ENCODE data around the gene PCBP3. TPM values are rescaled to one million over a fixed set of nuclear protein-coding genes. Genes with fewer than 3 reads are reported as not detected.

PCBP3 gene
- total RNA-seq, 1 experiment from 2014 or later, result not detected

DNA sequence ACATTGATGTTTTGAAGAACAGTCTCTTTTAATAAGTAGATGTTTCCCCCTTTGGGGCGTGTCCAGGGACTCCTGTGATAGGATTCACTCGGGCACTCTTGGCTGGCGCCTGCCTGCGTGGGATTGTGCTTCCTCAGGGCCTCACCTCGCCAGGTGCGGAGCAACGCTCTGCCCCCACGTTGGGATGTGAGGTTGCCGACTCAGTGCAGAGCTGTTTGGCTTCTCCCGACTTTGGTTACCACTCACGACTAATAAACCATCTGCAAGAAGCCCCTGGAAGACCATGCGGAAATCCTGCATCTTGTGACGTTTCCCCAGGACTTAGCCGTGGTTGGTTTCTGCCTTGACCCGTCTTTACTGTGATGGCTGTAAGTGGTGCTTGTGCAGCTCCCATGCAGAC lies 106.4 kb downstream of the PCBP3 start:
- peaks cover 41% of the 10 kb centered on the region for H3K27me3 ChIP-seq (ENCODE audit: insufficient read depth, low read depth)
- H3K4me1 ChIP-seq (replicated peaks; ENCODE audit: insufficient read depth), result no peaks in the 10 kb centered on the region; the same call in 1 of the 2 replicates
- no peak for DNase-seq
- H3K79me2 ChIP-seq (ENCODE audit: low read depth), result no peaks in the 10 kb centered on the region
- H3K27ac ChIP-seq, result no peak overlapping the region
- ChIA-PET POLR2A (ENCODE audit: unreplicated experiment) (no interaction called here), CTCF (no interaction called here)
- H3K9me3 ChIP-seq (ENCODE audit: insufficient read depth, low read depth), result no peaks in the 10 kb centered on the region
- H2AFZ ChIP-seq, result no peak overlapping the region
- no peaks in the 10 kb centered on the region for H4K20me1 ChIP-seq (ENCODE audit: insufficient read depth)
- no peak overlapping the region for H3K4me3 ChIP-seq
- BruUV-seq (replicated peaks), result no TSS peak
- TF ChIP-seq, protein P1, sequence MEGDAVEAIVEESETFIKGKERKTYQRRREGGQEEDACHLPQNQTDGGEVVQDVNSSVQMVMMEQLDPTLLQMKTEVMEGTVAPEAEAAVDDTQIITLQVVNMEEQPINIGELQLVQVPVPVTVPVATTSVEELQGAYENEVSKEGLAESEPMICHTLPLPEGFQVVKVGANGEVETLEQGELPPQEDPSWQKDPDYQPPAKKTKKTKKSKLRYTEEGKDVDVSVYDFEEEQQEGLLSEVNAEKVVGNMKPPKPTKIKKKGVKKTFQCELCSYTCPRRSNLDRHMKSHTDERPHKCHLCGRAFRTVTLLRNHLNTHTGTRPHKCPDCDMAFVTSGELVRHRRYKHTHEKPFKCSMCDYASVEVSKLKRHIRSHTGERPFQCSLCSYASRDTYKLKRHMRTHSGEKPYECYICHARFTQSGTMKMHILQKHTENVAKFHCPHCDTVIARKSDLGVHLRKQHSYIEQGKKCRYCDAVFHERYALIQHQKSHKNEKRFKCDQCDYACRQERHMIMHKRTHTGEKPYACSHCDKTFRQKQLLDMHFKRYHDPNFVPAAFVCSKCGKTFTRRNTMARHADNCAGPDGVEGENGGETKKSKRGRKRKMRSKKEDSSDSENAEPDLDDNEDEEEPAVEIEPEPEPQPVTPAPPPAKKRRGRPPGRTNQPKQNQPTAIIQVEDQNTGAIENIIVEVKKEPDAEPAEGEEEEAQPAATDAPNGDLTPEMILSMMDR (conservative IDR thresholded peaks at IDR 0.05), result no peak
- TF ChIP-seq EZH2 (IDR thresholded peaks at IDR 0.05; ENCODE audit: low read depth), result no peak
- no peak overlapping the region for H3K4me2 ChIP-seq
- no peaks in the 10 kb centered on the region for H3F3A ChIP-seq (ENCODE audit: insufficient read depth, low read depth)
- intact Hi-C loops (cut with micrococcal nuclease; ENCODE audit: unreplicated experiment), result no loop called here
- no peaks in the 10 kb centered on the region for H3K9me2 ChIP-seq (ENCODE audit: insufficient read depth)
- H3K36me3 ChIP-seq (ENCODE audit: low read depth), result no peaks in the 10 kb centered on the region

- no peaks in the 10 kb centered on the region for H4K20me1 ChIP-seq (ENCODE audit: insufficient read depth)
- no peak overlapping the region for H2AFZ ChIP-seq
- no TSS peak for BruUV-seq (replicated peaks)
- peaks cover 47% of the 10 kb centered on the region for H3K27me3 ChIP-seq (ENCODE audit: insufficient read depth, low read depth)
- no peaks in the 10 kb centered on the region; the same call in 1 of the 2 replicates for H3K4me1 ChIP-seq (replicated peaks; ENCODE audit: insufficient read depth)
- intact Hi-C loops (cut with micrococcal nuclease; ENCODE audit: unreplicated experiment), result no loop called here
- CTCF ChIA-PET, result no interaction called here
- H3K9me3 ChIP-seq (ENCODE audit: insufficient read depth, low read depth), result no peaks in the 10 kb centered on the region
- POLR2A ChIA-PET (ENCODE audit: unreplicated experiment), result no interaction called here
- H3K27ac ChIP-seq, result no peak overlapping the region
- no peaks in the 10 kb centered on the region for H3F3A ChIP-seq (ENCODE audit: insufficient read depth, low read depth)
- H3K9me2 ChIP-seq (ENCODE audit: insufficient read depth), result no peaks in the 10 kb centered on the region
- no peak for TF ChIP-seq EZH2 (IDR thresholded peaks at IDR 0.05; ENCODE audit: low read depth)
- TF ChIP-seq, protein P1 (conservative IDR thresholded peaks at IDR 0.05), result no peak
- H3K79me2 ChIP-seq (ENCODE audit: low read depth), result no peaks in the 10 kb centered on the region
- H3K36me3 ChIP-seq (ENCODE audit: low read depth), result no peaks in the 10 kb centered on the region
- no peak for DNase-seq
- H3K4me2 ChIP-seq, result no peak overlapping the region
- no peak overlapping the region for H3K4me3 ChIP-seq
Measured at GRCh38 chr21:45750936-45751335, 107.4 kb downstream of the PCBP3 start.

DNA sequence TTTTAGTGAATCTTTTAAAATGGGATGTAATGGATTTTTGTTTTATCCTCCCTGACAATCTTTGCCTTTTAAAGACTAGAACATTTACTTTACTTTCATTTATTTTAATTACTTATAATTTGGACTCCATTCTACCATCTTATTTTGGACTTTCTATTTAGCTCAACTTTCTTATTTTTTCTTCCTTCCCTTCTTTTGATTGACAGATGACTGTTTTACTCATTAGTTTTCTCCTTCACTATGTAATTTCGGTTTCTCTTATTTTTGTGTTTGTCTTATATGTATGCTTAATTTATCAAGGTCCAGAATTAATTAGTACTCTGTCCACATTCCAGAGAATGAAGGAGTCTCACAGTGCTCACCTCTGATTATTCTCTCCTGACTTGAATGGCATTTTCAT lies 109.9 kb downstream of the PCBP3 start:
- CTCF ChIA-PET, result no interaction called here
- Histone ChIP-seq H3K9me3 (ENCODE audit: insufficient read depth, low read depth) (no peaks in the 10 kb centered on the region), H3K79me2 (ENCODE audit: low read depth) (no peaks in the 10 kb centered on the region), H3K4me2 (no peak overlapping the region), H3K4me1 (replicated peaks; ENCODE audit: insufficient read depth) (no peaks in the 10 kb centered on the region), H3K27ac (no peak overlapping the region), H4K20me1 (ENCODE audit: insufficient read depth) (no peaks in the 10 kb centered on the region), H3K27me3 (ENCODE audit: insufficient read depth, low read depth) (peaks cover 63% of the 10 kb centered on the region), H3K9me2 (ENCODE audit: insufficient read depth) (no peaks in the 10 kb centered on the region), H2AFZ (no peak overlapping the region), H3K4me3 (no peak overlapping the region), H3F3A (ENCODE audit: insufficient read depth, low read depth) (no peaks in the 10 kb centered on the region), H3K36me3 (ENCODE audit: low read depth) (no peaks in the 10 kb centered on the region)
- TF ChIP-seq EZH2 (IDR thresholded peaks at IDR 0.05; ENCODE audit: low read depth), result no peak
- POLR2A ChIA-PET (ENCODE audit: unreplicated experiment), result no interaction called here
- DNase-seq, result no peak
- no TSS peak for BruUV-seq (replicated peaks)
- intact Hi-C loops (cut with micrococcal nuclease; ENCODE audit: unreplicated experiment), result no loop called here

- Histone ChIP-seq H3K27ac (no peak overlapping the region), H3K4me1 (replicated peaks; ENCODE audit: insufficient read depth) (no peaks in the 10 kb centered on the region), H4K20me1 (ENCODE audit: insufficient read depth) (no peaks in the 10 kb centered on the region), H3K9me2 (ENCODE audit: insufficient read depth) (no peaks in the 10 kb centered on the region), H3K4me3 (no peak overlapping the region), H3K4me2 (no peak overlapping the region), H3K79me2 (ENCODE audit: low read depth) (no peaks in the 10 kb centered on the region), H2AFZ (no peak overlapping the region), H3K9me3 (ENCODE audit: insufficient read depth, low read depth) (no peaks in the 10 kb centered on the region), H3K36me3 (ENCODE audit: low read depth) (no peaks in the 10 kb centered on the region), H3F3A (ENCODE audit: insufficient read depth, low read depth) (no peaks in the 10 kb centered on the region), H3K27me3 (ENCODE audit: insufficient read depth, low read depth) (peaks cover 63% of the 10 kb centered on the region)
- BruUV-seq (replicated peaks), result no TSS peak
- POLR2A ChIA-PET (ENCODE audit: unreplicated experiment), result no interaction called here
- intact Hi-C loops (cut with micrococcal nuclease; ENCODE audit: unreplicated experiment), result no loop called here
- no peak for TF ChIP-seq EZH2 (IDR thresholded peaks at IDR 0.05; ENCODE audit: low read depth)
- TF ChIP-seq, protein P1 (conservative IDR thresholded peaks at IDR 0.05), result no peak
- CTCF ChIA-PET, result no interaction called here
- no peak for DNase-seq
Measured at GRCh38 chr21:45756029-45756428, 112.5 kb downstream of the PCBP3 start.
